SIG-M5 (cell line): Measurements from ENCODE around the gene HMGCS2.
A peak's percentile ranks its signal among the peaks of the same experiment; 100 is the strongest.
"Not testable (repeated sequence)": the region's sequence is repeated elsewhere in the genome, so short reads cannot be mapped to it uniquely, and the experiment has no call there.

Experiments
- DNase-seq: peaks from one replicate; lab custom pipeline; 2025; lab: John Stamatoyannopoulos, UW

Gene HMGCS2

DNA sequence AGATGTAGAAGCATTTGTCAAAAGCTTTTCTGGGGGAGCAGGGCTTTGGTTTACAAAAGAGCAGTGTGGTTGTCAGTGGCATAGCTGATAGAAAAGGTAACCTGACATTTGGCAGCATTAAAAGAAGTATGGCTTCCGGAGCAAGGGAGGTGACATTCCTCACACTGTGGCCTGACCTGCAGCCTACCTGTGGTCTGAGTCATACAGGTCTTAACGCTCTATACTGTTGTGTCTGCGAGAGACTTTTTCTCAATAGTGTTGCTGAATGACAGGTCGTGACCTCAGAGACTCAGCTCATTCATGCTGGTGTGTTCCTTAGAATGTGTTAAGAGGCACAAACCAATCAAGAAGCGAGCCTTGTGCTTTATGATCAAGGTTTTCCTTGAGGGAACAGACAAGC lies 37.6 kb downstream of the HMGCS2 start:
- no peak for DNase-seq

GRCh38 chr1:119729044-119729443 lies 39.7 kb downstream of the HMGCS2 start:
- DNase-seq, result no peak

DNA sequence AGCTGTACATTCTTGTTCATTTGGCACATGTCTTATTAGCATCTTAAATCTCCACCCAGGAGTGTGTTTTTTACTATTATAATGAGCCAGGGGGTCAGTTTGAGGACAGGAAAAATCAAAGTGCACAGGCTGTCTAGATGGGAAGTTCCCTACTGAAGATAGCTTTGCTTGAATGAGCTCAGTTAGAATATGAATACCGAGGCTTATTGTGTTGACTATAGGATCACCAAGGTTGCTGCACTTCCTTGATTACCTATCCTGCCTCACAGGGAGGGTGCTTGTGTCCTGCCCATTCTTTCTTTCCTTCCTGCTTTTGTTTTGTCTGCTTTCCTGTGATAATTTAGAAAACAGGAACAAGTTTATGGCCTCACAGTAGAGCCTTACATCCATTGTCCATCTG lies 40.7 kb downstream of the HMGCS2 start:
- no peak for DNase-seq

GRCh38 chr1:119725626-119726025 lies 43.1 kb downstream of the HMGCS2 start:
- DNase-seq, result no peak

DNA sequence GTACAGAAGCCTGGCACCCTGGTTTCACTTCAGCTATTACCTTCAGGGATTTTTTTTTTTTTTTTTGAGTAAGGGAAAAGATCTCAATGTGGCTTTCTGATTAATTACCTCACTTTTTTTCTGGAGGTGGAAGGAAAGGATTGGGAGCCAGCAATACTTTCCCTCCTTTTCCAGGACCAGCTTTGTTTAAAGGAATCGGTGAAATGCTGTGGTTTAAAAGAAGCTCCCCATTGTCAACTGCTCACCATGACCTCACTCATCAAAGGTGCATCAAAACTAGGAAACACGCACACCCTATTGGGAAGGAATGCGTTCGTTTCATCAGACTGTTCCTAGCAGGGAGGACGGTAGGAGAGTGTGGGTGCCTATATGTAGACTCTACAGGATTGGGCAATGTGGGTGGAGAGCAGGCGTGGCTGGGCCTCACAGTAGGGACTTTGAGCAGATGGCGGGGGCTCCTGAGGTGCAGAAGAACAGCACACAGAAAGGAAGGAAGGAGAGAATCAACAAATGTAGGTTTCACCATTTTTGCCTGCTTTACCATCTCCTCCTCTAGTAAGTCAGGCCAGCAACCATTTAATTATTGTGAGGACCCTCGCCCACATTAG lies 44.0 kb downstream of the HMGCS2 start:
- no peak for DNase-seq

DNA sequence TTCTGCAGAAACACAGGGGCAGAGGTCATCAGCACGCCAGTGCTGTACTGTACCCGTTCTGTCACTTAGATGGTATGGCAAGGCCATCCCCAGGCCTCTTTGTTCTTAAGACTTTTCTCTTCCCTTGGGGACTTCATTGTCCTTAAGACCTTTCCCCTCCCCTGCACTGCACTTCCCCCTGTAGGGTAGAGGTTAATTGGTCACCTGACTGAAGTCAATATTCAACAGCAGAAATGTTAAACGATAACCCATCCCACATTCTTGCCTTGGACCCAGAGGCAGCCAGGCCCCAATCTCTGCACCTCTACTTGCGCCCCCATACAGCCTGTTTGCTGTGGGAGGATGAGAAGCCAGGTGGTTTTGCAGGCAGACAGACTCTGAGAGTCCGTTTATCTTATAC lies 46.8 kb downstream of the HMGCS2 start:
- no peak for DNase-seq

GRCh38 chr1:119720866-119721440 lies 47.8 kb downstream of the HMGCS2 start:
- DNase-seq, result no peak

DNA sequence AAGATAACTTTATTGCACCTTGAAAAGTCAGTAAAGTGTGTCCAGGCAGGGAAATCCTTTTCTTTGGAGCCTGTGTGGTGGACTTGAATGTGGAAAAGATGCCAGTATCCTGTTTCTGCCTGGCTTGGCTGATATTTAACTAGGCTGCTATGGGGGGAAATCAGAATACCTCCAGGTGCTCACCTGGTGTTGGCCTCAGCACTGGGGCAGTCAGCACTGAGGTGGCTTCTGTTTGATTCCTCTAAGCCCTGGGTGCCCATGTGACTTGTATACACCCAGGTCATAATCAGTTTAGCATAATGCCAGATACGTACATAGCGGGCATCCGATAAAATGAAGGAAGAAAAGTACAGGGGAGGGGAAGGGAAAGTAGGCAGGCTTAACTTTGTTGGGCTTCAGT lies 49.7 kb downstream of the HMGCS2 start:
- no peak for DNase-seq

DNA sequence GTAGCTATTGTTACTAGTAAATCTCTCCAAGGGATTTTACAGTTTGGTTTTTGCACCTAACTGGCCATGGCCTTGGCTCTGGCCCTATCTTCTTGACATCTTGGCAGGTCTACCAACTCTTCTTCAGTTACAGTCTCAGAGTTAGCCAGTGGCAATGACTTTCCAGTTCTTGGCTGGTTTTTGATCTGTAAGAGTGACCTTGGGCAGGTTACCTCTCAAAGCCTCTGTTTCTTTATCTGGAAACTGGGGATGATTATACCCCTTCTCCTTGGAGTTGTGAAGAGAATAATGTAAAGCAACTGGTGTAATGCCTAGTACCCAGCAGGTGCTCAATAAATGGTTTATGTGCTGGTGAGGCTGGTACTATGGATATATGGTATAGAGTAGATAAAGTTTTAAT lies 50.3 kb downstream of the HMGCS2 start:
- DNase-seq, result no peak

GRCh38 chr1:119715542-119715941 lies 53.2 kb downstream of the HMGCS2 start:
- DNase-seq, result no peak

DNA sequence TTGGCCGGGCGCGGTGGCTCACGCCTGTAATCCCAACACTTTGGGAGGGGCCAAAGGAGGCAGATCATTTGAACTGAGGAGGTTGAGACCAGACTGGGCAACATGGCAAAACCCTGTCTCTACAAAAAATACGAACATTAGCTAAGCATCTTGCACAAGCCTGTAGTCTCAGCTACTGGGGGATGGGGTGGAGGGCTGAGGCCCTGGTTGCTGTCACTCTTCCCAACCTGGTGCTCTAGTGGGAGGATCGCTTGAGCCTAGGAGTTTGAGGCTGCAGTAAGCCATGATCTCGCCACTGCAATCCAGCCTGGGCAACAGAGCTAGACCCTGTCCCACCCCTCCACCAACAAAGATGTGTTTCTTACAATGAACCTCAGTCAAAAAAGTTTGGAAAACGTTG lies 54.1 kb downstream of the HMGCS2 start:
- DNase-seq, result peak; percentile 51

- no peak for DNase-seq
Observed at GRCh38 chr1:119713749-119714456, 54.8 kb downstream of the HMGCS2 start.

- DNase-seq, result no peak
Observed at GRCh38 chr1:119713039-119713748, 55.5 kb downstream of the HMGCS2 start.

DNA sequence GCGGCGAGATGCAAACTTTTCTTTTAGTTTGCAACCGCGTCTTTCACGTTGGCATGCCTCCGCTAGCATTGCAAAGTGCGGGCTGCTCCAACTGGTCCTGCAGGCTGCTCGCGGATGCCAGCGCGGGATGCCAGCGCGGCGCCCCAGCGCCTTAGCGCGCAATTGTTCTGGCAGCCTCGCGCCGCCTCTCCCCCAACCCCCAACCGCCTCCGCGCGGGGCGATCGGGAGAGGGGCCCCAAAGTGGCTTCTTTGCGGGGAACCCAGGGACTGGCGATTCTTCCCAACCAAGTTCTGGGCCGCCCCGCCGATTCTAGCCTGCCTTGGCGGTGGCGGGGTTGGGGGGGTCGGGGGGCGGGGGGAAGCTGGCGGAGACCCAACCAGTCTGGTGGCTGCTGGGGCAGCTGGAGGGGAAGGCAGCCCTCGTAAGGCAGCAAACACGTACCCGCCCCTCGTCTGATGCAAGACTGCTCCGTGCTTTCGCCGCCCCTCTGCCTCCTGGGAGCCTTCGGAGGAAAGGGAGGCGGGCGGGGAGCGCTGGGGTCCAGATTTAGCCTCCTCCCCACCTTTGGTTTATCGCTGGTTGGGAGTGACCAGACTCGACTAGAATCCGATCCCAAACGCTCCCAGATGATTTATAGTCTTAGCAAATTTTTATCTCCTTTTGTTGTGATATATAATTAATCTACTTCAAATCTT lies 56.2 kb downstream of the HMGCS2 start:
- peak; percentile 30 for DNase-seq

DNA sequence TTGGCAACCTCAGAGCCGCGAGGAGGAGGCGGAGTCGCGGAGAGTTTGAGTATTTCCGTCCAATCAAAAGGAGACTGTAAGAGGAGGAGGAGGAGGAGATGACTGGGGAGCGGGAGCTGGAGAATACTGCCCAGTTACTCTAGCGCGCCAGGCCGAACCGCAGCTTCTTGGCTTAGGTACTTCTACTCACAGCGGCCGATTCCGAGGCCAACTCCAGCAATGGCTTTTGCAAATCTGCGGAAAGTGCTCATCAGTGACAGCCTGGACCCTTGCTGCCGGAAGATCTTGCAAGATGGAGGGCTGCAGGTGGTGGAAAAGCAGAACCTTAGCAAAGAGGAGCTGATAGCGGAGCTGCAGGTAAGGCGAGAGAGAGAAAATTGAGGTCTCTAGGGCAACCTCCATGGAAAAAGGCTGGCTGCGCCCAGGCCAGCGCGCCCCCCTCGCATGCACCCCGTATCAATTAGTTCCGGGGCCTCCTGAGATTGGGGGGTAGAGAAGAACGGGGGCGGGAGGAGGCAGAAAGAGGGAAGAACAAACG lies 56.8 kb downstream of the HMGCS2 start, which contains the start of gene PHGDH:
TSS of gene PHGDH (plus strand) at position 131 of the 538 bp plus-strand sequence. CDS start at position 220, 89 bp downstream.
- peak; percentile 51 for DNase-seq

DNA sequence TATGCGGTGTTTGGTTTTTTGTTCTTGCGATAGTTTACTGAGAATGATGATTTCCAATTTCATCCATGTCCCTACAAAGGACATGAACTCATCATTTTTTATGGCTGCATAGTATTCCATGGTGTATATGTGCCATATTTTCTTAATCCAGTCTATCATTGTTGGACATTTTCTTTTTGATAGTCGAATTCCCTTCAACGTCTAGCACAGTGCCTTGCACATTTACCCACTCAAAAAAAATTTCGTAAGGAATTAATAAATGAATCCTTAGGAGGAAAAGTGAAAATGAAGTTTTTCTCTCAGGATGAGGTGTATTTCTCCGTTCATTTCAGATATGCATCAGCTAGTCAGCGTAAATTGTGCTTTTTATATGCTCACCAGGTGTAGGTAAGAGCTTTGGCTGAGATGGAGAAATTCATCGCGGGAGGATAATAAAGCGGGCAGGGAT lies 57.3 kb downstream of the HMGCS2 start:
- DNase-seq, result not testable (repeated sequence)

- not testable (repeated sequence) for DNase-seq
Observed at GRCh38 chr1:119706599-119706998, 62.1 kb downstream of the HMGCS2 start.

DNA sequence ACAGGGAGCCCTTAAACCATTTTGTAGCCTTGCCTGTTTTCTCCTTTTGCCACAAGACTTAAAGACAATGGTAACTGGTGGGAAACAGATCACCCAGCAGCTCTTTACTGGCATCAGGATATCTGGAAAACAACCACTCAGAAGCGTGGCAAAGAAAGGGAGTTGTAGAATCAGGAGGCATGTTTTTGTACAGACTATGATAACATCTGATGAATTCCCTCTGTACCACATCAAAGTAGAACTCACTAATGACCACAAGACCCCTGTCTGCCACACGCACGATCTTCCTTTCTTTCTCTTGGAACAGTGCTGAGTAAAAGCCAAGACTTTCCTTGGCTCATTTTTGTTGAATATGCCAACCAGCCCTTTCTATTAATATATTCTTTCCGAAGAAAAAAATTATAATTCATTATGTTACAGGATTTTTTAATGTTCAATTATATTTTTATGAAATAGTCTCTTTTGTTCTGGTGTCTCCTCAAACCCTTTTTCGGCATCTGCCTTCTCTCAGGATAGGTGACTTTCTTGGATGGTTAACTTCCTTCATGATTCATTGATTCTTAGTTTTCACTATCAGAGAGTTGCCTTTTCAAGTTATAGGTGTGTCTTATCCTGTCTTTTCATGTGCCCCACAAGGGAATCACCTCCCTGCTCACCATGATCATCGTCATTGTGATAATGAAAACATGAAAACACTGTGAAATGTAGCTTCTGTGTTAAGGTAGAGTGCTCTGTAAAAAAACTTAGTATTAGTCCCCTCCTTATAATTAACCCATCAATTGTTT lies 64.8 kb downstream of the HMGCS2 start:
- DNase-seq, result no peak

GRCh38 chr1:119702384-119702783 lies 66.3 kb downstream of the HMGCS2 start:
- DNase-seq, result no peak

DNA sequence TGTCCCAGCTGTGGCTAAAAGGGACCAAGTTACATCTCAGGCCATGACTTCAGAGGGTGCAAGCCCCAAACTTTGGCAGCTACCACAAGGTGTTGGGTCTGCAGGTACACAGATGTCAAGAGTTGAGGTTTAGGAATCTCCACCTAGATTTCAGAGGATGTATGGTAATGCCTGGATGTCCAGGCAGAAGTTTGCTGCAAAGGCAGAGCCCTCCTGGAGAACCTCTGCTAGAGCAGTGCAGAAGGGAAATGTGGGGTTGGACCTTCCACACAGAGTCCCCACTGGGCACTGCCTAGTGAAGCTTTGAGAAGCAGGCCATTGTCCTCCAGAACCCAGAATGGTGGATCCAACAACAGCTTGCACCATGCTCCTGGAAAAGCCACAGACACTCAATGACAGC lies 67.0 kb downstream of the HMGCS2 start:
- no peak for DNase-seq

- DNase-seq, result no peak
Observed at GRCh38 chr1:119700326-119700725, 68.4 kb downstream of the HMGCS2 start.
